CD14-positive monocyte (primary cell): ENCODE measurements around the gene PPIL4. TPM values are rescaled to one million over a fixed set of nuclear protein-coding genes. Genes with fewer than 3 reads are reported as not detected.

Source experiments
- DNase-seq, 3 donors: peaks; one replicate each; pipeline ENCODE4 v3.0.0-alpha.2; 2011 to 2022
- H2AFZ ChIP-seq: 2 replicates; pipeline ENCODE4 v1.6.0; 2012; ENCODE audit warnings: mild to moderate bottlenecking, low read depth, low read length, inconsistent platforms; ENCODE audit not compliant: insufficient read depth, poor library complexity, severe bottlenecking
- H3K27ac ChIP-seq, 2 donors: 1 replicate in 1 of 2; 2 replicates in 1 of 2; pipeline ENCODE4 v1.5.1; 2012 to 2013; ENCODE audit warnings: low read length in 2 of 2, control low read depth in 1 of 2, inconsistent platforms in 1 of 2, low read depth in 1 of 2, mild to moderate bottlenecking in 1 of 2
- H3K27me3 ChIP-seq, 2 donors: one replicate each; pipeline versions ENCODE4 v1.6.0 to v1.6.1; 2011 to 2013; ENCODE audit warnings: low read length in 2 of 2; ENCODE audit not compliant: control insufficient read depth in 2 of 2, insufficient read depth in 2 of 2
- H3K36me3 ChIP-seq, 2 donors: replicated peaks in 1 of 2; 1 replicate in 1 of 2; 2 replicates in 1 of 2; pipeline versions ENCODE4 v1.5.1 to v1.6.1; 2012 to 2013; ENCODE audit warnings: low read length in 2 of 2, control low read depth in 1 of 2, inconsistent platforms in 1 of 2, mild to moderate bottlenecking in 1 of 2; ENCODE audit not compliant: insufficient read depth in 2 of 2, control insufficient read depth in 1 of 2
- H3K4me1 ChIP-seq, 2 donors: 1 replicate in 1 of 2; 2 replicates in 1 of 2; pipeline versions ENCODE4 v1.5.1 to v1.6.1; 2012 to 2013; ENCODE audit warnings: low read length in 2 of 2, control low read depth in 1 of 2, inconsistent platforms in 1 of 2, mild to moderate bottlenecking in 1 of 2, moderate library complexity in 1 of 2; ENCODE audit not compliant: insufficient read depth in 2 of 2, control insufficient read depth in 1 of 2
- H3K4me2 ChIP-seq: replicated peaks from 2 replicates; pipeline ENCODE3; 2012; ENCODE audit warnings: low read length, moderate library complexity, mild to moderate bottlenecking; ENCODE audit not compliant: poor library complexity, severe bottlenecking; ENCODE audit errors: extremely low read depth
- H3K4me3 ChIP-seq, 3 experiments: fragments of 200-600 bp in 1 of 3; sonication (generic) in 1 of 3; replicated peaks in 1 of 3; 1 replicate in 2 of 3; 2 replicates in 1 of 3; pipeline ENCODE4 v1.5.1; 2011 to 2013; ENCODE audit warnings: low read length in 3 of 3, mild to moderate bottlenecking in 3 of 3, control low read depth in 2 of 3, low read depth in 2 of 3, inconsistent platforms in 1 of 3, moderate library complexity in 1 of 3
- H3K79me2 ChIP-seq: 2 replicates; pipeline ENCODE4 v1.6.0; 2012; ENCODE audit warnings: mild to moderate bottlenecking, control low read depth, inconsistent platforms, low read length, moderate library complexity; ENCODE audit not compliant: insufficient read depth
- H3K9ac ChIP-seq: 2 replicates; pipeline ENCODE4 v1.6.0; 2017; ENCODE audit warnings: low read length, mild to moderate bottlenecking; ENCODE audit not compliant: insufficient read depth, poor library complexity, severe bottlenecking
- H3K9me3 ChIP-seq, 2 donors: replicated peaks in 1 of 2; 1 replicate in 1 of 2; 2 replicates in 1 of 2; pipeline versions ENCODE4 v1.5.1 to v1.6.1; 2012 to 2013; ENCODE audit warnings: low read length in 2 of 2, control low read depth in 1 of 2; ENCODE audit not compliant: control insufficient read depth in 1 of 2, insufficient read depth in 1 of 2
- H4K20me1 ChIP-seq: 2 replicates; pipeline ENCODE4 v1.6.0; 2012; ENCODE audit warnings: mild to moderate bottlenecking, low read length, control low read depth, moderate library complexity; ENCODE audit not compliant: insufficient read depth
- H3K27ac Mint-ChIP-seq, 7 donors: one replicate each; pipeline ENCODE4 v1.8.0; 2020; ENCODE audit warnings: mild to moderate bottlenecking in 7 of 7, mixed read lengths in 7 of 7, moderate library complexity in 6 of 7, inconsistent platforms in 2 of 7
- H3K27me3 Mint-ChIP-seq, 3 donors: one replicate each; pipeline ENCODE4 v1.8.0; 2021 to 2022; ENCODE audit warnings: low read depth in 3 of 3, mild to moderate bottlenecking in 3 of 3, mixed read lengths in 3 of 3, moderate library complexity in 3 of 3, inconsistent platforms in 1 of 3
- H3K36me3 Mint-ChIP-seq, 2 donors: one replicate each; pipeline ENCODE4 v1.8.0; 2020; ENCODE audit warnings: mixed read lengths in 2 of 2, inconsistent platforms in 1 of 2, mild to moderate bottlenecking in 1 of 2
- H3K4me1 Mint-ChIP-seq: one replicate; pipeline ENCODE4 v1.8.0; 2020; ENCODE audit warnings: mild to moderate bottlenecking, mixed read lengths
- H3K4me3 Mint-ChIP-seq, 2 donors: one replicate each; pipeline ENCODE4 v1.8.0; 2020; ENCODE audit warnings: mild to moderate bottlenecking in 2 of 2, mixed read lengths in 2 of 2, moderate library complexity in 1 of 2
- H3K9me3 Mint-ChIP-seq, 7 donors: one replicate each; pipeline ENCODE4 v1.8.0; 2020 to 2022; ENCODE audit warnings: mixed read lengths in 7 of 7, mild to moderate bottlenecking in 6 of 7, moderate library complexity in 6 of 7, inconsistent platforms in 2 of 7
- CTCF ChIP-seq: fragments of 200-600 bp; IDR thresholded peaks from one replicate; pipeline ENCODE4 v1.8.0; 2022; ENCODE audit warnings: antibody characterized with exemption, mild to moderate bottlenecking
- WGBS: methylation state at CpG from one replicate; pipeline ENCODE4 v1.1.5; 2013; ENCODE audit warnings: missing lambda C conversion rate; ENCODE audit not compliant: insufficient coverage; 5-methylcytosine and 5-hydroxymethylcytosine counted together
- intact Hi-C, 2 donors: fragments of 100-400 bp; cut with micrococcal nuclease; formaldehyde crosslinking; loops; one replicate each; pipeline versions ENCODE4 v1.15.0 to v1.15.1; 2023
- polyA plus RNA-seq, 3 donors: library from polyadenylated mRNA; depleted of rRNA in 1 of 3; unstranded in 2 of 3; stranded (reverse) in 1 of 3; fragments of 300-500 nt in 2 of 3; fragments of >200 nt in 1 of 3; fragmentation: Illumina TruSeq in 2 of 3; gene quantifications; 1 replicate in 2 of 3; 2 replicates in 1 of 3; pipeline ENCODE4 v1.2.3, GENCODE V29; 2012 to 2021

Gene PPIL4
- polyA plus RNA-seq, 3 donors = 3.5 to 9.2 (median 4.4) TPM

- no peak for DNase-seq
- Histone ChIP-seq H3K36me3 (peaks cover 59 to 78% of the 10 kb centered on the region in 2 donors), H3K4me1 (no peaks in the 10 kb centered on the region), H3K27ac (no peak overlapping the region), H3K4me2 (no peak overlapping the region), H3K79me2 (no peaks in the 10 kb centered on the region), H2AFZ (no peak overlapping the region), H3K4me3 (no peak overlapping the region), H3K27me3 (no peaks in the 10 kb centered on the region), H3K9me3 (no peaks in the 10 kb centered on the region), H3K9ac (no peak overlapping the region), H4K20me1 (no peaks in the 10 kb centered on the region)
- intact Hi-C loops = loop anchor here in 1 of 2 donors (5.0 to 10.0 kb wide), 2 partner anchors 63 to 481 kb away; no protein-coding TSS in a partner anchor
- H3K9me3 Mint-ChIP-seq = no peaks in the 10 kb centered on the region
- TF ChIP-seq CTCF = no peak
- no peak overlapping the region for H3K4me3 Mint-ChIP-seq
- H3K27me3 Mint-ChIP-seq = no peaks in the 10 kb centered on the region
- H3K4me1 Mint-ChIP-seq = peaks cover 6% of the 10 kb centered on the region
- WGBS = no CpG with 5 or more reads among the region's 1 CpG
- no peak overlapping the region for H3K27ac Mint-ChIP-seq
- peaks cover 56 to 69% of the 10 kb centered on the region in 2 donors for H3K36me3 Mint-ChIP-seq
Observed at GRCh38 chr6:149515494-149515893, 30.3 kb downstream of the PPIL4 start.

- Histone ChIP-seq H2AFZ (no peak overlapping the region), H3K27me3 (no peaks in the 10 kb centered on the region), H4K20me1 (no peaks in the 10 kb centered on the region), H3K36me3 (peaks cover 60 to 76% of the 10 kb centered on the region in 2 donors), H3K79me2 (no peaks in the 10 kb centered on the region), H3K4me1 (no peaks in the 10 kb centered on the region), H3K9ac (no peak overlapping the region), H3K4me3 (no peak overlapping the region), H3K9me3 (no peaks in the 10 kb centered on the region), H3K4me2 (no peak overlapping the region), H3K27ac (no peak overlapping the region)
- TF ChIP-seq CTCF = no peak
- no peaks in the 10 kb centered on the region for H3K9me3 Mint-ChIP-seq
- H3K27me3 Mint-ChIP-seq = no peaks in the 10 kb centered on the region
- peaks cover 54 to 71% of the 10 kb centered on the region in 2 donors for H3K36me3 Mint-ChIP-seq
- 30% methylated on average over 3 of the region's 5 CpGs for WGBS
- peak overlapping the region in 3 of 7 donors; percentile 33 to 80 (median 73) for H3K27ac Mint-ChIP-seq
- intact Hi-C loops = loop anchor here in 1 of 2 donors (10.0 kb wide), 1 partner anchor 479 kb away; no protein-coding TSS in a partner anchor
- H3K4me3 Mint-ChIP-seq = no peak overlapping the region
- DNase-seq = peak; percentile 12 to 49 (median 43)
- H3K4me1 Mint-ChIP-seq = peaks cover 6% of the 10 kb centered on the region
Observed at GRCh38 chr6:149513915-149514314, 31.9 kb downstream of the PPIL4 start.
